Measurements from ENCODE around the gene GBP6.

GBP6 gene

GRCh38 chr1:89378001-89378400 lies 14.1 kb downstream of the GBP6 start:
- TF ChIP-seq ZFX (IDR thresholded peaks at IDR 0.05; ENCODE audit: borderline replicate concordance): no peak
- TF ChIP-seq, protein P1, sequence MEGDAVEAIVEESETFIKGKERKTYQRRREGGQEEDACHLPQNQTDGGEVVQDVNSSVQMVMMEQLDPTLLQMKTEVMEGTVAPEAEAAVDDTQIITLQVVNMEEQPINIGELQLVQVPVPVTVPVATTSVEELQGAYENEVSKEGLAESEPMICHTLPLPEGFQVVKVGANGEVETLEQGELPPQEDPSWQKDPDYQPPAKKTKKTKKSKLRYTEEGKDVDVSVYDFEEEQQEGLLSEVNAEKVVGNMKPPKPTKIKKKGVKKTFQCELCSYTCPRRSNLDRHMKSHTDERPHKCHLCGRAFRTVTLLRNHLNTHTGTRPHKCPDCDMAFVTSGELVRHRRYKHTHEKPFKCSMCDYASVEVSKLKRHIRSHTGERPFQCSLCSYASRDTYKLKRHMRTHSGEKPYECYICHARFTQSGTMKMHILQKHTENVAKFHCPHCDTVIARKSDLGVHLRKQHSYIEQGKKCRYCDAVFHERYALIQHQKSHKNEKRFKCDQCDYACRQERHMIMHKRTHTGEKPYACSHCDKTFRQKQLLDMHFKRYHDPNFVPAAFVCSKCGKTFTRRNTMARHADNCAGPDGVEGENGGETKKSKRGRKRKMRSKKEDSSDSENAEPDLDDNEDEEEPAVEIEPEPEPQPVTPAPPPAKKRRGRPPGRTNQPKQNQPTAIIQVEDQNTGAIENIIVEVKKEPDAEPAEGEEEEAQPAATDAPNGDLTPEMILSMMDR (IDR thresholded peaks at IDR 0.05): no peak
- no peak overlapping the region for H3K27ac ChIP-seq

DNA sequence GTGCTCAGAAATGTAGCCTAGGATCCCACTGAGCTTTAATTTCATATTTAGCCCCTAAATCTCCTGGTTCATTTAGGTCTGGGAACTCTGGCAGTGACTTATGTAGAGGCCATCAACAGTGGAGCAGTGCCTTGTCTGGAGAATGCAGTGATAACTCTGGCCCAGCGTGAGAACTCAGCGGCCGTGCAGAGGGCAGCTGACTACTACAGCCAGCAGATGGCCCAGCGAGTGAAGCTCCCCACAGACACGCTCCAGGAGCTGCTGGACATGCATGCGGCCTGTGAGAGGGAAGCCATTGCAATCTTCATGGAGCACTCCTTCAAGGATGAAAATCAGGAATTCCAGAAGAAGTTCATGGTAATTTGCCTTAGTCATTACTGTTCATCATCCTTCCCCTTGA lies 17.8 kb downstream of the GBP6 start:
- H3K27ac ChIP-seq: no peak overlapping the region
- no peak for TF ChIP-seq ZFX (IDR thresholded peaks at IDR 0.05; ENCODE audit: borderline replicate concordance)
- TF ChIP-seq, protein P1 (IDR thresholded peaks at IDR 0.05): no peak

- TF ChIP-seq ZFX (IDR thresholded peaks at IDR 0.05; ENCODE audit: borderline replicate concordance): no peak
- TF ChIP-seq, protein P1 (IDR thresholded peaks at IDR 0.05): no peak
- no peak overlapping the region for H3K27ac ChIP-seq
These were observed 18.6 kb downstream of the GBP6 start for GRCh38 chr1:89382479-89382878.

GRCh38 chr1:89383185-89383584 lies 19.3 kb downstream of the GBP6 start:
- H3K27ac ChIP-seq: no peak overlapping the region
- TF ChIP-seq, protein P1 (IDR thresholded peaks at IDR 0.05): no peak
- no peak for TF ChIP-seq ZFX (IDR thresholded peaks at IDR 0.05; ENCODE audit: borderline replicate concordance)

DNA sequence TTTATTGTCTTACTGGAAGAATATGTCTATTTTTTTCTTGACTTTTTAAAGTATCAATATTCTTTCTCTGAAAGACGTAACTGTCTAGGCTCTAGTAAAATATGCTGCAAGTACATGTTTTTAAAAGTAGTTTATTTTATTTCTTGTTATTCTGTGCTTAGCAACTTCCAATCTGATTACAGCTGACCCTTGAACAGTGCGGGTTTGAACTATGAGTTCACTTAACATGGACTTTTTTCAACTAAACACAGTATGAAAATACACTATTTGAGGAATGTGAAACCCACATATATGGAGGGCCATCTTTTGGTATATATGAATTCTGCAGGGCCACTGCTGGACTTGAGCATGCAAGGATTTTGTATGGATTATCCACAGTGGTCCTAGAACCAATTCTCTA lies 26.8 kb downstream of the GBP6 start:
- TF ChIP-seq ZFX (IDR thresholded peaks at IDR 0.05; ENCODE audit: borderline replicate concordance): no peak
- TF ChIP-seq, protein P1 (IDR thresholded peaks at IDR 0.05): no peak
- H3K27ac ChIP-seq: no peak overlapping the region

DNA sequence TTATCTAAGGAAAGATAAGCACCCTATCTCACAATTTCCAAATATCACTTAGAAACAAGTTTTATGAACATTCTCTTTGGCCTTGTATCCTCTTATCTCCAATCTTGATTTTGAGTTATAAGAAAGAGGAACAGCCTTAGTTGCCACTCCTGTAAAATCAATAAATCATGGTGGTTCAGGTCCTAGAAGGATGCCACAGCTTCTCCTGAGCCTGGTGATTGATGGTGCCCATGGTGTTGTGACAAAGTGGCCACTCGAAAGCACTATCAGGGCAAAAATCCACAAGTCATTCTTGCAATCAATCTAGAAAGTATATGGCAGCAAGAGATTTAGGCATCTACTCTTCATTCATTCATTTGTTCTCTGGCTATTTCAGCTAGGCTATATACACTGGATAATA lies 27.8 kb downstream of the GBP6 start:
- TF ChIP-seq, protein P1 (IDR thresholded peaks at IDR 0.05): no peak
- no peak for TF ChIP-seq ZFX (IDR thresholded peaks at IDR 0.05; ENCODE audit: borderline replicate concordance)

GRCh38 chr1:89394851-89395250 lies 31.0 kb downstream of the GBP6 start:
- TF ChIP-seq, protein P1 (IDR thresholded peaks at IDR 0.05): no peak
- TF ChIP-seq ZFX (IDR thresholded peaks at IDR 0.05; ENCODE audit: borderline replicate concordance): no peak
- H3K27ac ChIP-seq: no peak overlapping the region

More for the DNA sequence above, 27.8 kb downstream of the GBP6 start:
- no peak overlapping the region for H3K27ac ChIP-seq
